Stimulated activated CD8-positive, alpha-beta memory T cell treated with anti-CD3 and anti-CD28 coated beads, Interleukin-12 subunit alpha, Interleukin-12 subunit beta, amount 100 ng/mL, for 1 hour (primary cell): Measurements from ENCODE around the gene CA10.

Experiments
- DNase-seq: peaks from one replicate; pipeline ENCODE4 v3.0.0-alpha.2; 2020; ENCODE audit warnings: low read depth

CA10 gene

GRCh38 chr17:52158450-52159042 is at the start of gene CA10:
Gene CA10 (minus strand): TSS chr17:52158714.
- no peak for DNase-seq

- DNase-seq = no peak
Measured at GRCh38 chr17:52207796-52208195, 49.3 kb upstream of the CA10 start.

GRCh38 chr17:52202520-52203080 is 44.1 kb upstream of the CA10 start:
- DNase-seq = no peak

GRCh38 chr17:52201767-52202519 is 43.4 kb upstream of the CA10 start:
- DNase-seq = no peak

GRCh38 chr17:52191491-52191890 is 33.0 kb upstream of the CA10 start:
- DNase-seq = no peak

- no peak for DNase-seq
Measured at GRCh38 chr17:52181782-52182181, 23.3 kb upstream of the CA10 start.

GRCh38 chr17:52178012-52178411 is 19.5 kb upstream of the CA10 start:
- DNase-seq = no peak

GRCh38 chr17:52170963-52171572 is 12.6 kb upstream of the CA10 start:
- DNase-seq = no peak

GRCh38 chr17:52160136-52160567 is 1.6 kb upstream of the CA10 start:
- no peak for DNase-seq

GRCh38 chr17:52159246-52160135 is 977 bp upstream of the CA10 start:
- no peak for DNase-seq

GRCh38 chr17:52157603-52158449 is 688 bp downstream of the CA10 start:
- DNase-seq = no peak

GRCh38 chr17:52156576-52157570 is 1.6 kb downstream of the CA10 start:
- DNase-seq = no peak

GRCh38 chr17:52155301-52155700 is 3.2 kb downstream of the CA10 start:
- DNase-seq = no peak

GRCh38 chr17:52154466-52154865 is 4.0 kb downstream of the CA10 start:
- no peak for DNase-seq

- DNase-seq = no peak
Measured at GRCh38 chr17:52150935-52151334, 7.6 kb downstream of the CA10 start.

GRCh38 chr17:52149626-52150025 is 8.9 kb downstream of the CA10 start:
- DNase-seq = no peak

- no peak for DNase-seq
Measured at GRCh38 chr17:52148969-52149351, 9.6 kb downstream of the CA10 start.

GRCh38 chr17:52148288-52148968 is 10.1 kb downstream of the CA10 start:
- no peak for DNase-seq

- DNase-seq = no peak
Measured at GRCh38 chr17:52147872-52148271, 10.6 kb downstream of the CA10 start.
